K562 (cell line): Measurements from ENCODE around the gene HUNK. TPM values are rescaled to one million over a fixed set of nuclear protein-coding genes. Genes with fewer than 3 reads are reported as not detected.

Experiments
- ATAC-seq: fragments of 200-7000 bp; cut with Tn5 transposase; 3 replicates; pipeline ENCODE4 v1.9.1; 2020; ENCODE audit warnings: moderate library complexity
- BruUV-seq: library from RNA; stranded (reverse); fragments of 400-500 nt; replicated peaks from 2 replicates; lab custom pipeline; 2021; lab: Mats Ljungman, UMichigan
- CTCF ChIA-PET: fragments of 300-600 bp; formaldehyde crosslinking; extraction: SDS; loops from one replicate; lab custom pipeline; 2021; ENCODE audit warnings: low intra/inter-chr PET ratio; lab: Yijun Ruan, JAX
- POLR2A ChIA-PET: fragments of 300-600, 350-650 bp; sonication (Branson Sonifier 250); formaldehyde crosslinking; extraction: SDS; loops from one replicate; lab custom pipeline; 2021; ENCODE audit warnings: antibody characterized with exemption, inconsistent platforms; lab: Yijun Ruan, JAX
- DNase-seq, 4 experiments: peaks; one replicate each; pipeline versions ENCODE4 v3.0.0 to v3.0.0-alpha.2; 2011 to 2018; ENCODE audit warnings: low spot score in 3 of 4, mixed read lengths in 3 of 4; ENCODE audit errors: extremely low read depth in 1 of 4
- FAIRE-seq: peaks from 2 replicates; lab custom pipeline; 2011; peaks lifted over from hg19 to GRCh38; lab: Jason Lieb, UNC
- H2AFZ ChIP-seq: 2 replicates; pipeline ENCODE4 v1.6.0; 2011; ENCODE audit warnings: low read depth, low read length, control low read depth, inconsistent platforms
- H3K27ac ChIP-seq: fragments of 200-600 bp; 3 replicates; pipeline ENCODE4 v1.8.0; 2011; ENCODE audit warnings: low read depth, mild to moderate bottlenecking, control low read depth, inconsistent platforms, low read length, moderate library complexity, mixed read lengths; ENCODE audit errors: extremely low read depth
- H3K27me3 ChIP-seq, 2 experiments: fragments of 300-600 bp in 1 of 2; 2 replicates in 1 of 2; 3 replicates in 1 of 2; pipeline versions ENCODE4 v1.6.0 to v1.8.0; 2011; ENCODE audit warnings: inconsistent platforms in 2 of 2, low read length in 2 of 2, mild to moderate bottlenecking in 1 of 2, mixed read lengths in 1 of 2, moderate library complexity in 1 of 2; ENCODE audit not compliant: control insufficient read depth in 2 of 2, insufficient read depth in 2 of 2
- H3K36me3 ChIP-seq: fragments of 300-600 bp; 3 replicates; pipeline ENCODE4 v1.8.0; 2011; ENCODE audit warnings: mild to moderate bottlenecking, low read length, inconsistent platforms; ENCODE audit not compliant: control insufficient read depth, insufficient read depth
- H3K4me1 ChIP-seq, 2 experiments: fragments of 200-600 bp in 1 of 2; replicated peaks in 1 of 2; 2 replicates in 1 of 2; 3 replicates in 1 of 2; pipeline versions ENCODE4 v1.5.1 to v1.8.0; 2011; ENCODE audit warnings: inconsistent platforms in 2 of 2, low read length in 2 of 2, mild to moderate bottlenecking in 1 of 2, mixed read lengths in 1 of 2, moderate library complexity in 1 of 2; ENCODE audit not compliant: control insufficient read depth in 2 of 2, insufficient read depth in 2 of 2
- H3K4me2 ChIP-seq: 2 replicates; pipeline ENCODE4 v1.6.1; 2011; ENCODE audit warnings: low read length, control low read depth, inconsistent platforms, mixed read lengths; ENCODE audit not compliant: insufficient read depth
- H3K4me3 ChIP-seq: fragments of 200-600 bp; sonication (generic), shearing (Covaris generic); 2 replicates; pipeline ENCODE4 v1.5.1; 2016; ENCODE audit warnings: control low read depth, inconsistent platforms
- H3K79me2 ChIP-seq: fragments of 200-600 bp; 3 replicates; pipeline ENCODE4 v1.8.0; 2011; ENCODE audit warnings: low read length, inconsistent platforms; ENCODE audit not compliant: control insufficient read depth, insufficient read depth
- H3K9ac ChIP-seq, 2 experiments: 2 replicates each; pipeline versions ENCODE4 v1.6.0 to v1.6.1; 2011; ENCODE audit warnings: low read depth in 2 of 2, low read length in 2 of 2, control low read depth in 1 of 2, inconsistent platforms in 1 of 2, mild to moderate bottlenecking in 1 of 2, mixed read lengths in 1 of 2; ENCODE audit not compliant: insufficient read depth in 1 of 2
- H3K9me1 ChIP-seq: one replicate; pipeline ENCODE4 v1.6.0; 2011; ENCODE audit warnings: inconsistent platforms, mild to moderate bottlenecking, low read length, moderate library complexity; ENCODE audit not compliant: control insufficient read depth, insufficient read depth
- H3K9me3 ChIP-seq: replicated peaks from 2 replicates; pipeline ENCODE4 v1.5.1; 2011; ENCODE audit warnings: low read depth, low read length, inconsistent platforms; ENCODE audit not compliant: control insufficient read depth, insufficient read depth
- H4K20me1 ChIP-seq: replicated peaks from 2 replicates; pipeline ENCODE4 v1.6.1; 2011; ENCODE audit warnings: low read length, inconsistent platforms, mixed read lengths; ENCODE audit not compliant: control insufficient read depth, insufficient read depth
- BDP1 ChIP-seq: IDR thresholded peaks from 3 replicates; pipeline ENCODE4 v1.6.1; 2011; ENCODE audit not compliant: insufficient read length, insufficient read depth
- CTCF ChIP-seq, 3 experiments: IDR thresholded peaks in 2 of 3; conservative IDR thresholded peaks in 1 of 3; 2 replicates each; pipeline ENCODE4 v1.5.1; 2011 to 2012; ENCODE audit warnings: low read length in 3 of 3, mild to moderate bottlenecking in 3 of 3, control low read depth in 2 of 3, improper control_type of control experiment in 1 of 3, inconsistent platforms in 1 of 3, low read depth in 1 of 3, mixed read lengths in 1 of 3, moderate library complexity in 1 of 3; ENCODE audit not compliant: insufficient read depth in 2 of 3
- ELF2 ChIP-seq: fragments of 250-450 bp; sonication (Bioruptor Pico); IDR thresholded peaks from 2 replicates; pipeline ENCODE4 v1.5.0; 2021; ENCODE audit warnings: mild to moderate bottlenecking
- KHSRP ChIP-seq: fragments of 450-650 bp; IDR thresholded peaks from 2 replicates; pipeline ENCODE4 v1.6.1; 2017
- OTX1 ChIP-seq: fragments of 450-650 bp; formaldehyde crosslinking; IDR thresholded peaks from 2 replicates; pipeline ENCODE4 v1.4.0; 2022; ENCODE audit warnings: mild to moderate bottlenecking
- SNRNP70 ChIP-seq: fragments of 200-400 bp; formaldehyde crosslinking; optimal IDR thresholded peaks from 2 replicates; pipeline ENCODE3; 2017; ENCODE audit warnings: low read depth, low read length
- SREBF1 ChIP-seq: fragments of 150-350 bp; IDR thresholded peaks from 2 replicates; pipeline ENCODE4 v1.6.1; 2014; ENCODE audit warnings: antibody characterized with exemption, low read depth, low read length, borderline replicate concordance
- TEAD2 ChIP-seq: fragments of 450-650 bp; IDR thresholded peaks from 2 replicates; pipeline ENCODE4 v1.6.1; 2016; ENCODE audit warnings: missing genetic modification characterization, control low read depth, missing compliant biosample characterization
- XRCC5 ChIP-seq: fragments of 200-400 bp; formaldehyde crosslinking; IDR thresholded peaks from 2 replicates; pipeline ENCODE4 v1.6.1; 2017; ENCODE audit warnings: low read depth, mild to moderate bottlenecking, low read length
- ZNF146 ChIP-seq: IDR thresholded peaks from one replicate; pipeline ENCODE4 v1.6.1; 2018; ENCODE audit warnings: missing compliant biosample characterization; ENCODE audit not compliant: unreplicated experiment
- ZNF197 ChIP-seq: fragments of 200-800 bp; sonication (Bioruptor generic); IDR thresholded peaks from 2 replicates; pipeline ENCODE4 v1.6.1; 2016; ENCODE audit warnings: low read depth, missing genetic modification characterization, missing compliant biosample characterization
- ZNF316 ChIP-seq: fragments of 450-650 bp; IDR thresholded peaks from 2 replicates; pipeline ENCODE4 v1.6.1; 2016
- ZNF449 ChIP-seq: fragments of 250-450 bp; sonication (Bioruptor Pico); IDR thresholded peaks from 2 replicates; pipeline ENCODE4 v1.8.0; 2022; ENCODE audit warnings: moderate library complexity, mild to moderate bottlenecking, inconsistent platforms
- ZNF644 ChIP-seq: fragments of 200-800 bp; sonication (Bioruptor generic); IDR thresholded peaks from 2 replicates; pipeline ENCODE4 v1.6.1; 2016; ENCODE audit warnings: low read depth, missing genetic modification characterization, missing compliant biosample characterization
- WGBS: fragments of 100-300 bp; shearing (Covaris generic); methylation state at CpG from one replicate; pipeline ENCODE4 v1.1.6; 2016; ENCODE audit warnings: low coverage, mixed read lengths; ENCODE audit not compliant: insufficient coverage; ENCODE audit errors: missing lambda C conversion rate; 5-methylcytosine and 5-hydroxymethylcytosine counted together
- in situ Hi-C: fragments of 300-500 bp; cut with MboI; formaldehyde crosslinking; loops from 4 replicates; pipeline ENCODE4 v1.15.0; 2018; ENCODE audit warnings: inconsistent platforms, mixed read lengths
- intact Hi-C: fragments of 100-400 bp; cut with micrococcal nuclease; formaldehyde crosslinking; loops from 2 replicates; pipeline ENCODE4 v1.14.2; 2022
- polyA plus RNA-seq, 8 experiments: library from polyadenylated mRNA; depleted of rRNA in 4 of 8; stranded (reverse) in 5 of 8; unstranded in 3 of 8; fragments of >200 nt; fragmentation: Nextera tagmentation in 2 of 8; fragmentation: Illumina TruSeq in 1 of 8; extraction: Ambion mirVana in 2 of 8; extraction: Trizol in 1 of 8; gene quantifications; 2 replicates each; pipeline versions ENCODE4 v1.2.1 to v1.2.3, GENCODE V29; 2011 to 2014; ENCODE audit warnings: inconsistent platforms in 1 of 8, missing spikeins in 1 of 8
- total RNA-seq, 7 experiments: library from RNA; depleted of rRNA in 6 of 7; stranded (reverse); fragments of >200 nt in 6 of 7; fragmentation: Illumina TruSeq in 2 of 7; extraction: Trizol in 2 of 7; gene quantifications; 2 replicates each; pipeline versions ENCODE4 v1.2.1 to v1.2.3, GENCODE V29; 2011 to 2021; ENCODE audit warnings: low replicate concordance in 1 of 7

HUNK gene
- total and polyA plus RNA-seq, 9 of the 15 experiments (the other 6 are each of a cell fraction or from before 2014, with no cell fraction given): not detected

- ATAC-seq (no peak), DNase-seq (no peak), FAIRE-seq (no peak)
- H3K27ac ChIP-seq: no peak overlapping the region
- H3K4me2 ChIP-seq: no peak overlapping the region
- peaks cover 29 to 38% of the 10 kb centered on the region in 2 experiments; a peak in 4 of 5 replicates for H3K27me3 ChIP-seq
- intact Hi-C loops: no loop called here
- H3K9ac ChIP-seq: no peak overlapping the region
- H3K4me3 ChIP-seq: no peak overlapping the region
- H3K9me3 ChIP-seq: no peaks in the 10 kb centered on the region
- TF ChIP-seq SREBF1: no peak
- TF ChIP-seq ZNF146 (CRISPR knock-in tag): no peak
- no peak for TF ChIP-seq ZNF449 (CRISPR knock-in tag)
- TF ChIP-seq BDP1: no peak
- no peak for TF ChIP-seq TEAD2 (tag)
- no peak for TF ChIP-seq ZNF197 (CRISPR knock-in tag)
- TF ChIP-seq ELF2 (CRISPR knock-in tag): no peak
- no peak for TF ChIP-seq CTCF (IDR thresholded peaks at IDR 0.05 in 2 of 3, conservative IDR thresholded peaks at IDR 0.05 in 1 of 3; ENCODE audit: insufficient read depth in 2 of 3, low read depth in 1 of 3, low read length in 3 of 3)
- TF ChIP-seq KHSRP: no peak
- TF ChIP-seq ZNF644 (tag): no peak
- no peak for TF ChIP-seq SNRNP70
- no peak for TF ChIP-seq ZNF316
- TF ChIP-seq XRCC5: no peak
- TF ChIP-seq OTX1 (CRISPR knock-in tag): no peak
- H2AFZ ChIP-seq: no peak overlapping the region
- H3K9me1 ChIP-seq: no peaks in the 10 kb centered on the region
- no peaks in the 10 kb centered on the region; a peak in 1 of 5 replicates for H3K4me1 ChIP-seq
- H3K36me3 ChIP-seq: no peaks in the 10 kb centered on the region
- POLR2A ChIA-PET: interaction anchor here (1.3 kb wide), 1 partner anchor 9 kb away, joined by 3 read pairs; no protein-coding TSS in a partner anchor
- CTCF ChIA-PET: no interaction called here
- no TSS peak for BruUV-seq
- H3K79me2 ChIP-seq: no peaks in the 10 kb centered on the region
- 0% methylated on average over 2 of the region's 2 CpGs for WGBS
- no peaks in the 10 kb centered on the region for H4K20me1 ChIP-seq
- in situ Hi-C loops: no loop called here
Observed at GRCh38 chr21:31889460-31889859, 16.6 kb downstream of the HUNK start.
